Stimulated activated naive CD4-positive, alpha-beta T cell (primary cell): Measurements from ENCODE around the gene SMYD3.
A peak's percentile ranks its signal among the peaks of the same experiment; 100 is the strongest.

Experiments
- DNase-seq, 6 experiments: peaks; one replicate each; lab custom pipeline; 2025; lab: John Stamatoyannopoulos, UW

SMYD3 gene

DNA sequence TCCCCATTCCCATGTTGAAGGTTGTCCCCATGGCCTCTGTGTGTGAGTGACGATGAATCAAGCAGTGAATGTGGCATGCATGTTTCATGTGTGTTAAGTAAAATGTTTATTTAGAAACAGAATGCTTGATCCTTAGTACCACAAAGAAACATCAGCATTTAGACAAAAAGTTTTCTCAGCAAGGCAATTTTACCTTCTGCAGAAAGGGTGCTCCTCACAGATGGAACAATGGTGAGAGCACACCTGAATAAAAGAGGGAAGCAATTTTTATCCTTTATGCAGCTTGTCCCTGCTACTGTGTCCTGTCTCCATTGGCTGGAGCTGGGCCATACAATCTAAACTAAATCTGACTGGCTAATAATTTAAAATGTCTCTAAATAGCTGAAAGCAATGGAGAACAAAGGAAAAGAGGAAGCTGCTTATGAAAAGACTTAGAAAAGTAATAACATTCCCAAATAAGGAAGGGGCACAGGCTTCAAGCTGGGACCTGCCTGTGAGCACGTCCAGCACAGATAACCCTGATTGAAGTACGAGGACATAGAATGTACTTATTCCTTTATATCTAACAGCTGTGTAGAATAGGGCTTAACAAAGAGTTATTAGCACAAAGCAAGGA lies 8.4 kb upstream of the SMYD3 start:
- DNase-seq, result no peak

DNA sequence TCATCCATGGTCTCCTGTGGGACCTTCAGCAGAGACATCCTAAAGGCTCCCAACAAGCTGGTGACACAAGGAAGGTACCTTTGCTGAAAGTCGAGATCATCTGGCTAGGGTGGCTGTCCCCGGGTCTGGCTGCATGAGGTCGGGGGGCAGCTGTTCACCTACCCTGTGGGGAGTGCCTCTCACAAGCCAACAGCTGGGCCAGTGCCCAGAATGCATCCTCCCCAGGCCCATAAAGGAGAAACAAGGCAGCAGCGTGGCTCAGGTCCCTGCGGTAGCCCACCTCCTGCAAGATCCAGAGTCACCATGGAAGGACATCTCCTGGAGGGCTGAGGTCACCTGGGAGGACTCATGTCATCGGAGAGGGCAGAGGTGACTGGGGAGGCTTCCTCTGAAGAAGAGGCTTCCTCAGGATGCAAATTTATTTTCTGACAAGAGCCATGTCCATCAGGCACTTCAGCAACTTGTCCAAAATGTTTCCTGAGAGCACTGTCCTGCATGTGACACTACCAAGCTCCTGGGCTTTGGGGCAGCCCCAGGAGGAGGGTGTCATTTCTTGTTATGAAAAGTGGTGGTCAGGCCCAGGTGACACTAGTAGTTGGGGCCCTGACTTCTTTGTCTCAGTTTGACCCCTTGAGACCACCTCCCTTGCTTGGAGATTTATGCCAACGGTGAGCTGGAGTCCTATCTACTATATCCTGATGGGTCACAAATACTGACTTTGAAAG lies 6.7 kb upstream of the SMYD3 start:
- no peak for DNase-seq

DNA sequence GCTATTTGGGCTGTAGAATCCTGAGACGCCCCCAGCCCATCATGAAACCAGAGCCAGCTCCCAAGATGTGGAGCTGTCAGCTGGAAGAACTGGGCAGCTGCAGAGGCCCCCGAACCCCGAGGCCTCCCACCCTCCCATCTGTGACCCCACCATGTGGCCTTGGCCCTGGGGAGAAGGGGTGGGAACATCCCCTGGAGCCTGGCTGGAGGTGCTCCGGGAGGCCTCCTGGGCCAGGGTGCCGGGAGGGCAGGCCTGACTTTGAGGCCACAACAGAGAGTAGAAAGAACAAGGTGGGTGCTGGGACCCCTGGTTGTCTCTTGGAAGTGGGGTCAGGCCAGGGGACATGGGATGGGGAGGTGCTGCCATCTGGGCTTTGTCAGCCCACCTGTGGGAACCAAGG lies 6.0 kb upstream of the SMYD3 start:
- no peak for DNase-seq

DNA sequence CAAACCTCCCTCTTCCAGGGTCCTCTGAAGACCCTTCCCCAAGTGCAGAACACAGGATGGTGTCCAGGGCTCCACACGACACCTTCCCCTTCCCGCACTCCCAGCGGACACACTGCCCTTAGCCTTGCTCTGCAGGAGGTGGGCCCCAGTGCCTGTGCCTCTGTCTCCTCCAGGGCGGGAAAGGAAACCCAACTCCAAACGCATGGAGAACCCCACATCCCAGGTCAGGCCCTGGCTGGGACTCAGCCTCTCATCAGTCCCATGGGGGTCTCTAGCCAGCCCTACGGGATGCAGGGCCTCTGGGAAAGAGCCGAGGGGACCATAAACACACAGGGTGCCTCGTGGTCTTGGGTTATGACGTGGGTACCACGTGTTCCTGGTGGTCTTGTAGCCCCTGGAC lies 5.6 kb upstream of the SMYD3 start:
- DNase-seq, result no peak

DNA sequence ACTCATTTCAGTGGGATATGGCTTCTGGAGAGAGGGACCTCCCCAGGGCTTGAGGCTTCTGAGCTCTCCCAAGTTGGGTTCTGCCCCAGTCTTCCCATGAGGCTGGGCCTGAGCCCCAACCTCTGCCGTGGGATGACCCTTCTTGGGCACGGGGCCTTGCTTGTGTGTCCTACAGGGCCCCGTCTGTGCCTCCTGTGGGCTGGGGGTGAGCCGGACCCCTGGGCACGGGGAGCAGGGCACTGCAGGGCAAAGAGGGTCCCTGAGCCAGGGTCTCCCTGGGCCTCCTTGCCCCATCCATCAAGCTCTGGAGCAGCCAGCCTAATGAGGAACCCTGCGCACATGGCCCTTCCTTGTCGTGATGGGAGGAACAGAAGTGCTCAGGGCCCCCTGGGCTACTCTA lies 5.2 kb upstream of the SMYD3 start:
- DNase-seq, result no peak

DNA sequence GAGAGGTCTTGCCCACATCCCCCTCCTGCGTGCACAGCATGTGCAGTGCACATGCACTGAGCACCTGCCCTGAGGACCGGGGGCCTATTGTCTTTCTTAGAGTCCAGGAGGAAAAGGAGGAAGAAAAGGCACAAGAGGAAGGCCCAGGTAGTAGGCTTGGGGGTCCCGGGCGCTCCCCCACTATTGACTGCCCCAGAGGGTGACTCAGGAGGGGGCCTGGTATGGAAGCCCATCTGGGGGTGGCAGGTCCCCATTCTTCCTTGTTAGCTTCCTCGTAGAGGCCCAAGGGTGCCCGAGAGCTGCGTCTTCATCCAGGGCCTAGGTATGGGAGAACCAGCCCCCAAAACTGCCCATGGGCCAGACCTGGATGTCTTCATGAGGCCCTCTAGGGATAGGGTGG lies 4.1 kb upstream of the SMYD3 start:
- DNase-seq, result no peak

DNA sequence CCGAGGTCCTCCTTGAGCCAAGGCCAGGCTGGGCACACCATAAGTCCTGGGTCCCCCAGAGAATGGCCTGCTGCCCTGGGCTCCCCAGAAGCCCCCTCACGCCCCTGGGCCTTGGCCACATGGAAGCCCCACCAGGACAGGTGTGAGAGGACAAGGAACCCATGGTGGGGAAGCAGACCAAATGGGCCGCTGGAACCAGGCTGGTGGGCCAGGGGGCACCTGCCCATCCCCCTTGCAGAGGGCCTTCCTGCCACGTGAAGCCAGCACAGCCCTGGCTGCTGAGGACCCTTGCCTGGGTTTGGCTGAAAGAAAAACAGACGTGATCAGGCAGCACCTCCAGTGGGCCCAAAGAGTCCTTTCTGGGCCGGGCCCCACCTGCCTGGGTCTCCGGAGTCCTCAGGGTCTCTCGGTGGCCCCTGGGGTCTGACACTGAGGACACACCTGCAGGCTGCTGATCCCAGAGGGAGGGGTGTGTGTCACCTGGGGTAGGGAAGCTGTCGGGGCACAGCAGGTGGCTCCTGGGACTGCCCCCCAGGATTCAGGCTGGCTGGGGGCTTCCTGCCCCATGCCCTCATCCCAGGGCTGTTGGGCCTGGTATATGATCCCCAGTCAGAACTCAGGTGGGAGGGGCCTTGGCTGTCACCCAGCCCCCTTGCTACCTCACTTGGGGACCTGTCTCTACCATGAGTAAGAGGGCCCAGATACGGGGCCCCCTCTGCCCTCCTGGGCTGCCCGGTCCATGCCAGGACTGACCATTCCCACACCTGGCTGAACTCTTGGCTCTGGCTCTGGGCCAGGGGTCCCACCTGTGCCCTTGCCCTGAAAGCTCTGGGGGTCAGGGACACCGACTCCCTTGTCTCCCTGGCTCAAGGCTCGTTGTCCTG lies 3.3 kb upstream of the SMYD3 start:
- DNase-seq, result no peak

DNA sequence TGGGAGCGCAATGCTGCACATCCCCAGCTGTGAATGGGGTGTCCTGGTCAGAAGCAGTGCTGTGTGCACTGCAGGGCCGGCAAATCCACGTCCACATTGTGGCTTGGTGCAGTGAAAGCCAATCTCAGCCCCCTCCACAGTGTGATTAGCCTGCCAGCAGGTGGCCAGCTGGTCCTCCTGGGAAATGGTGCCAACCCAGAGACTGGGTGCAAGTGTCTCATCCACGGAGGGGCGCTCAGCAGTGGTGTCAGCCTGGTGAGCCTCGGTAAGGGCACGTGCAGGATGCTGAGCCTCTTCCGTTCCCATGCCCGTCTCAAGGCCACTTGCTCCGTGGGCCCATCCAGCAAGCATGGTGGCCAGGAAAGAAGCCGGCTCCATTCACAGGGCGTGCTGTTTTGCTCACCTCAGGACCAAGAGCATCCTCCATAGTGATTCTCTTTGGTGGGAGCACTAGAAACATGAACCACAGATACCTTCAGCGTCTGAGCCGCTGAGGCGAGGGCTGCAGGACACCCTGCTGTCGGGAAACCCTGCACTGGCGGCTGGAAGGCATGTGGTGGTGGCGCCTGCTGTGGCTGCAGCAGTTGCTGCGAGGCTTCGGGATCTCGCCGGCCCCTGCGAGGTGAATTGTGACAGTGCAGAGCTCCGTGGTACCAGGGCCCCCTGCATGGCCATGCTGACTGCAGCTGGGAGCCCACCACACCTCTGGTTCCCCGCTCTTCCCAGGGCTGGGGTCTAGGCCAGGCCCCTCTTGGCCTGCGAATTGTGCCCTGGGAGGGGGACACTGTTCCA lies 2.0 kb upstream of the SMYD3 start:
- DNase-seq, result no peak

DNA sequence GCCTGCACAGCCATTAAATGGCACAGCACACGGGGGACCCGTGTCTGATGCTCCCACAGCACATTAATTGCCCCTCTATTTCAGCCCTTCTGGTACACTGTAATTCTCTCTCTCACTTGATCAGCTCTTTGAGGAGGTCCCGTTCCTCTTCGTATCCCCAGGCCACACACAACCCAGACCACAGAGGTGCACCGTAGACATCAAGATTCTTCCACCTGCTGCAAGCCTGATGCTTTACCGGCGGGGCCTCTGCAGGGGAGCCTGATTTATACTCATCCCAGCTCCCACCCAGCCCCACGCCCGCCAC lies 759 bp downstream of the SMYD3 start:
- DNase-seq, result no peak

DNA sequence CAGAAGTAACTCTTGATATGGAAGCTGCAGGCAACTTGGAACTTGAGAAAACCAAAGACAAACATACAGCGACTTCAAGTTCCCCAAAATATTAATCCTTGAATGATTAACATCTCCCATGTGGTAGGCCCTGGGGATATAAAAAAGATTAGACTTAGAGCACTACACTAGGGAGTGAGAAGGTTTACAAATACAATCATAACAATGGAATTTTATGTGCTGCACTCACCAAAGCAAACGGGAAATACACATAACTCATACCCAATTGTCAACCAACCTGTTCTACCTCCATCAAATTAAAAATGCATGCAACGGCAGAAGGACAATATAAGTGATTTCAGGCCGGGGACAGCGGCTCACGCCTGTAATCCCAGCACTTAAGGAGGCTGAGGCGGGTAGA lies 3.7 kb downstream of the SMYD3 start:
- DNase-seq, result no peak

DNA sequence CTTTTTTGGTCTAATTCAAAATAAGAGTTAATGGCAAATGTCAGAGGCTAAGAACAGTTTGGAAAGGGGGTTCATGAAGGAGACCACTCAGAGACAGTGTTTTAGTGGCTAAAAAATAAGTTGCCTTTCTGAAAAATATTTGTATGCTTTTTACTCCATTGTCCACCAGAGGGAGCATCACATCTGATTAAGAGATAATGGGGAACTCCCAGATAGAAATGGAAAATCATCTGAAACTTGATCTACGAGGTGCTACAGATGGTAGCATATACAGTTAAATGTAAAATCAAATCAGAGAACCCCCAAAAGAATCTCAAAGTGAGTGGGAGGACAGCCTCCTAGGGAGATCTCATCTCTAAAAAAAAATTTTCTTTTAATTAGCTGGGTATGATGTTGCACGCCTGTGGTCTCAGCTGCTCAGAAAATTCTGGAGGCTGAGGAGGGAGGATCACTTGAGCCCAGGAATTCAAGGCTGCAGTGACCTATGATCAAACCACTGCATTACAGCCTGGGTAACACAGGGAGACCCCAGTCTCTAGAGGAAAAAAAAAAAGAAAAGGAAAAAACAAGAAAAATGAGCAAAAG lies 9.7 kb downstream of the SMYD3 start:
- peak in 3 of 6 experiments; percentile 38 to 72 (median 71) for DNase-seq

DNA sequence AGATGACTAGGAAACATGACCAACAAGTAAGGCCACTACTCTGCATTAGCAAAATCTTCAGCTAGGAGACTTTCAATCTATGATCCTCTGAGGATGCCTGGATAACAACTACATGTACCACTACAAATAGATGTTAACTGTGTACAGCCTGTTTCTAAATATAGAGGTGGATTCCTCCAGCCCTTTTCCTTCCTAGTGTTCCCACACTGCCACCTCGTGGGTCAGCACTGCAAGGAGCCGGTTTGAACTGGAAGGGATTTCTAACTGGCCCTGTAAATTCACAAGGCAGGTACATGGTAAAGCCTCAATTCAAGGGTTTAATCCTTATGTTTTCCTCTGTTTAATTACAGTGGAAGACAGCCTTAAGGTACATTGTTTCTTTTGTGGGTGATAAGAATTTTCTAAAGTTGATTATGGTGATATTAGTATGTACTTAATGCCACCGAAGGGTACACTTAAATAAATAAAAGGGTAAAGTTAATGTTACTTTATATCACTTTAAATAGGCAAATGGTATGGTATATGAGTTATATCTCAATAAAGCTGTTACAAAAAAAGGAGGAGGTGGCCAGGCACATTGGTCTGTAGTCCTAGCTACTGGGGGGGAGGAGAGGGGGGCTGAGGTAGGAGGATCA lies 14.4 kb downstream of the SMYD3 start:
- peak in 2 of 6 experiments; percentile 9 for DNase-seq

DNA sequence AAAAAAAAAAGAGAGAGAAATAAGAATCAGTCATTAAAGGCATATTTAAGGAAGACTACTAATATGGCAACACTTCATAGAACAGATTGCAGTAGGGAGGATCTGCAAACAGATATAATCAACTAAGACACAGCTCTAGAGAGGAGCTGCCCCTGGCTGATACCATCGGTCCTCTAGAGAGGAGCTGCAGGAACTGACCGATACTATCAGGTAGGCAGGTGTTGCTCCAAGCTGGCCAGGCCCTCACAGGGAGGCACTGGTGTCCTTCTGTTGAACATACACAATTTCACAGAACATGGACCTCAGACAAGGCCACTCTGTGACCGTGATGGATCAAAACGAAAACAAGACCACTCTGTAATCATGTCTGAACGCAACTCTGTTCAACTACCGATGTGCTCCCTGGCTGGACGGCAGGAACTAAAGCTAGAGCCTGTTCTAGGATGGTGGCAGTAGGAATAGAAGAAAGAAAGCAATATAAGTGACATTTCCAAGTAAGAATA lies 15.5 kb downstream of the SMYD3 start:
- DNase-seq, result no peak

DNA sequence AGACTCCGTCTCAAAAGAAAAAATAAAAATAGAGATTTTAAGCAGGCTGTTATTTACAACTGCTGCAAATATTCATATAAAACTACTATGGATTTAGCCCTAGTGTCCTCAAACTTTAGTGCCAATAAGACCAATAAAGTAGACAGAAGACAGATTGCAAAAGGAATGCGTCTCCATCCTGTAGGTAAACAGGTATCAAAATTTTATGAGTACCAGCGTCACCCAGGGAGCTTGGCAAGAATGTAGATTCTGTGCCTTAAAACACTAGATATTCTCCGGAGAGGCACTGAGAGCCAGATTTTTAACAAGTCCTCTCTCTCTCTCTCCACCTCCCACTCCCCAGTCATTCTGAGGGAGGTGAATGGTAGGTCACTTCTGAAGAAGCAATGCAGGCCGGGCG lies 18.4 kb downstream of the SMYD3 start:
- no peak for DNase-seq

DNA sequence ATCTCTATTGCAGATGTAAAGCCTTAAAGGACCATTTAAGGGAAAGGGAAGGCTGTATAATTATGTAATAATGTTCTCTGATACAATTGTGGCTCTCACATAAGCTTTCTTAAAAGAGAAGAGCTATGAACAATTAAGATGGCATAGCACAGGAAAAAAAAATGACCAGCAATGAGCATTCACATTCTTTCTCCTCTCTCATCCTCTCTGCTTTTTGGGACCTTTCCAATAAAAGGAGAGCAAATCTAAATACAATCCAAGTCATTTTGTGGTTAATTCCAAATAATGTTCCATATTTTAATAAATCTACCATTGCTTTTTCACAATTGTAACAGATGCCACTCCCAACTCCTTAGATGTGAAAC lies 23.5 kb downstream of the SMYD3 start:
- DNase-seq, result no peak

DNA sequence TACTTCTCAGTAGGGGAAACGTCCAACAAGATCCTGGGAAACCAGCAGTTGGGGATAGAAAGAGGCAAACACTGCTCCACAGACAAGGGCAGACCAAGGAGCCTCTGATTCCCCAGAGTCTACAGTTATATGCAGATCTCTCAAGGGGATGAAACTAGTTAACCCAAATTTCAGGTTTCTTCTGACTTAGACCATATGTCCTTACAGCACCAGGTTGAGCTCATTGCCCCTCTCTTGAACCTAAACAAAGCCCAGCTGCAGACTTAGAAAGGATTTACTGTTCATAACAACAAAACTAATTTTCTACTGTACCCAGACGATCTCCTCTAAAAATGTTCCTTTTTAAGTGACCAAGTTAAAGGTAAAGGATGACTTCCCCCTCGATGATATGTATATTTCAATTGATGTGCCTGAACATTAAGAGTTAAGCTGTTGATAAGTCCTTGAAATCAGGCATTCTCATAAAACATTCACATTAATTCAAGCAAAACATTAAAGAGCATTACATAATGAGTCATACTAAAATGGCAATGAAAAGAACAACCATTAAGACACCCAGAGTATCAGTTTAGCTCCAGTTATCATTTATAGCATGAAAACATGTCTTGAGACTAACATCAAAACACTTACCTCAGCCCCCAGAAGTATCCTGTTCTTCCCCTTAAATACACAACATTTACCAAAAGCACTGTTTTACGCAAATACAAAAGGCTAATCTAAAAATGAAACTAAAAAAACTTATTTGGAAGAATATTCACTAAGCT lies 24.1 kb downstream of the SMYD3 start:
- no peak for DNase-seq

DNA sequence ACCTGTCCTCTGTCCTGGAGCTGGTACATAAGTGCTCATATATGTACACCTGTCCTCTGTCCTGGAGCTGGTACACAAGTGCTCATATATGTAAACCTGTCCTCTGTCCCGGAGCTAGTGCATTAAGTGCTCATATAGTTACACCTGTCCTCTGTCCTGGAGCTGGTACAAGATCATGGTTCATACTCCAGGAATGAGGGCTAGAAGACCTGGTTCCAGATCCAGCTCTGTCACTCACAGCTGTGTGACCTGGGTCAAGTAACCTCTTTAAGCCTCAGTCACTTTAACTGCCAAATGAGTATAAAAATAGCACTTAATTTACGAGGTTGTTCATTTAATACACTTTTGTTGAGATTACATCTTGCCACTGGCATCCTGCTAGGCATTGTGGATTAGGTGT lies 28.0 kb downstream of the SMYD3 start:
- DNase-seq, result no peak

DNA sequence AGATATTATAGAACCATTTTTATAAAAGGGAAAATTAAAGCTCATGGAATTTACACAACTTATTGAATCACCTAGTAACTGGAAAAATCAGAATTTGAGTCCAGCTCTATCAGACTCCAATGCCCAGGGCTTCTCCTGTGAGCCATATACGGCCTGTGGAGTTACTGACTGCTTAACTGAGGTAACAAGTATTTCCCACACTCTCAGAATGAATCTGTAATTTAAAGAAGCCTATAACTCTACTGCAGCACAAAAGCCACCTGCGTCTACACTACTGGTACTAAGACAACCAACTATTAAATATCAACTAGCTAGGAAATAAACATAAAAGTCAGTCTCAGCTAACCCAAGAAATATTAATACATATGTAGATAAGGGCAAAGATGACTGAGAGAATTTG lies 29.4 kb downstream of the SMYD3 start:
- no peak for DNase-seq

DNA sequence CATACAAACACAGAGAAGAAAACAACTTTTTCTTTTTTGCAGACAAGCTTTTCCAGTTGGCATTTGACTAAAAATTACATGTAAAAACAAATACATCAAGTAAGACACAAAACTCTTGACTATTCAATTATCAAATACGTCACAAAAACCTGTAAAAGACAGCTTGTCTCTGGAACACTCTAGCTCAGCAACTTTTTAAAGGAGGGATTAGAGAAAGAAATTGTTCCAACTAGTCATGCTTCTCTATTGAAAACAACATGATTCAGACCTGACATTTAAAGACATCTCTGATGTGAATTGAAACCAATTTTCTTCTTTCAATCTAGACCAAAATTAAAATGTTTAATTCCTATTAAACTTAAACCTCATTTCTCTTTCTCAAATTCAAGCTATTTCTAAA lies 30.3 kb downstream of the SMYD3 start:
- DNase-seq, result no peak

DNA sequence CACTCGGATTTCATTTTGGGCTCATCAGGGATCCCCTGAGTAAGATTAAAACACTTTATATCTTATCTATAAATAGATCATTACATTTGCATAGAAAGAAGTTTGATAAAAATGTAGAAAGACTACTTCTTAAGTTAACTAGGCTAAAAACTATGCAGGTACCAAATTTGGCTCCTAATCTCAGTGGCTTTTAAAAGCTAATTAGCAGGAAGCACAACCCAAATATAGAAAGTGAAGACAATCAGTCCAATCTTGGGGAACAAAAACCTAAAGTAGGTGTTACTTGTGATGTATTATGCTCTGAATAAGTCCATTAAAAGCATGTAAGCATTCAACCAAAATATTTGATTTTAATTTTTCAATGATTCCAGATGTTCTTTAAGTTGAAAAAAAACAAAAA lies 35.4 kb downstream of the SMYD3 start:
- no peak for DNase-seq

DNA sequence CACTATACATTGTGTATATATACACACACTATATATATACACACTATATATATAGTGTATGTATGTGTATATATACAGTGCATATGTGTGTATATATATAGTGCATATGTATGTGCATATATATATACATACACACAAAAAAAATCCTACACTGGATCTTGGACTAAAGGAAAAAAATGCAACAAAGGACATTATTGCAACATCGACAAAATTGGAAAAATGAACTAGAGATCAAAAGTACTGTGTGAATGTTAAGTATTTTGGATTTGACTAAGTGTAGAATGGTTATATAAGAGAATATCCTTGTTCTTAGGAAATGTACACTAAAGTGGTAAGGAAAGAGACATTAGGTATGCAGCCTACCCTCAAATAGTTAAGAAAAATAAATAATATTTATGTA lies 36.5 kb downstream of the SMYD3 start:
- no peak for DNase-seq
